Testis (tissue), 3 donors: ENCODE results near the gene COPS7A. TPM values are rescaled to one million over a fixed set of nuclear protein-coding genes. Genes with fewer than 3 reads are reported as not detected.

ENCODE experiments used
- DNase-seq: peaks from one replicate; pipeline ENCODE4 v3.0.0-alpha.2; 2019
- H3K27ac ChIP-seq, 2 donors: fragments of 200-600 bp; sonication (generic); one replicate each; pipeline ENCODE4 v1.5.1; 2019
- H3K27me3 ChIP-seq: fragments of 200-600 bp; sonication (generic); one replicate; pipeline ENCODE4 v1.5.1; 2019
- H3K36me3 ChIP-seq: fragments of 200-600 bp; sonication (generic); one replicate; pipeline ENCODE4 v1.5.1; 2017; ENCODE audit warnings: low read depth; ENCODE audit errors: missing control alignments
- H3K4me1 ChIP-seq: fragments of 200-600 bp; sonication (generic); one replicate; pipeline ENCODE4 v1.5.1; 2019
- H3K4me3 ChIP-seq, 2 donors: fragments of 200-600 bp; sonication (generic); one replicate each; pipeline ENCODE4 v1.5.1; 2017 to 2019
- H3K9me3 ChIP-seq: fragments of 200-600 bp; sonication (generic); one replicate; pipeline ENCODE4 v1.5.1; 2017
- POLR2A ChIP-seq: fragments of 450-650 bp; IDR thresholded peaks from one replicate; pipeline ENCODE4 v1.6.1; 2017; ENCODE audit warnings: antibody characterized with exemption, mild to moderate bottlenecking, moderate library complexity
- WGBS, 2 donors: methylation state at CpG; one replicate each; pipeline ENCODE4 v1.1.5; 2018; 5-methylcytosine and 5-hydroxymethylcytosine counted together
- intact Hi-C: fragments of 100-400 bp; cut with DNase I; formaldehyde crosslinking; loops from one replicate; pipeline ENCODE4 v1.15.1; 2023; ENCODE audit warnings: low total_unique reads
- polyA plus RNA-seq: library from polyadenylated mRNA; stranded (reverse); fragments of 350-450 nt; fragmentation: Illumina TruSeq; extraction: RNeasy Lipid Tissue Mini Kit (QIAGEN cat#74804); gene quantifications from one replicate; pipeline ENCODE4 v1.2.3, GENCODE V29; 2014; ENCODE audit warnings: low read depth, low replicate concordance; ENCODE audit not compliant: insufficient read depth
- small RNA-seq, 2 donors: library from RNA; depleted of rRNA; stranded (forward); fragments of <200 nt; gene quantifications; one replicate each; pipeline ENCODE3, GENCODE V24; 2016
- total RNA-seq, 2 donors: library from RNA; depleted of rRNA; stranded (reverse); fragments of >200 nt; gene quantifications; one replicate each; pipeline ENCODE4 v1.2.3, GENCODE V29; 2016
- TF ChIP-seq, protein P1 (sequence below), 3 experiments: fragments of 450-650 bp in 2 of 3; fragments of 200-600 bp in 1 of 3; sonication (generic) in 1 of 3; IDR thresholded peaks; one replicate each; pipeline ENCODE4 v1.5.1; 2016 to 2019; ENCODE audit warnings: antibody characterized with exemption in 3 of 3, mild to moderate bottlenecking in 2 of 3, moderate library complexity in 1 of 3

COPS7A gene
- total and polyA plus RNA-seq, 3 donors from 2014 or later, result 68.3 to 82.4 (median 69.4) TPM

DNA sequence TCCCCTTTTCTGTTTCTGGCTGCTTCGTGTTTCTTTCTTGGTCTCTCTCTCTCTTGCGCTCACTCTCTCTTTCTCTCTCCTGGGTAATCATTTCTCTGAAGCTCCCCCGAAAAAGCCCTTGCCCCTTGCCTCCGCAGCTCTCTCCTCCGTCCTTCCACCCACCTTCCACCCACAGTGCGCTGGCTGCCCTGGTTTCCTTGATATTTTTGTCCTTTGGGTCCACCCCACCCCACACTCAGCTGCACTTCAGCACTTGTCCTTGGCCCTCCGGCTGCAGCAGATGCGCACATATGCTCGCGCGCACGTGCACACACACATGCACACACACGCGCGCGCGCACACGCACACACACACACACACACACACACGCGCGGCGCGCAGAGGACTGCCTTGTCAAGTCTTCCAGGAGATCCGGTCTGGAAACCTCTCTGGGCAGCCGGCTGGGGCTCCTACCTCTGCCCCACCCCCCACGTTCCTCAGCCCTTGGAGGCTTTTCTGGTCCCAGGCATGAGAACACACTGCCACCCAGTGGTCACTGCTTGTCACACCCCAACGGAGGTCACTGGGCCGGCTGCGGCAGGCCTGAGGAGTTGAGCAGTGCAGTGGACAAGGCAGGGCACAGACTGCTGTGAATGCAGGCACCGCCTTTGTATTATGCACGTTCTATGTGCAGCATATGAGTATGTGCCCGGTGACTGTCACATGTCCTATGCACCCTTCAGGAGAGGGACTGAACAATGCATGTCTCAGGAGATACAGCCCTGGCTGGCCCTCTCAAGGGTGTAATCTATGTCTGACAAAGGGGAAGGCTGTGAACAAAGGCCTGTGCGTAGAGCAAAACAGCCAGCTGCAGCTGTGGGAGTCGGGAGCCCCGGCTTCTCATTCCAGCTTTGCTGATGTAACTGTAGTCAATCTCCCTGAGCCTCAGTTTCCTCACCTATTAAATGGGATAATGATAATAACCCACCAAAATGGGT is 55.0 kb downstream of the COPS7A start:
- Histone ChIP-seq H3K27me3 (no peaks in the 10 kb centered on the region), H3K36me3 (no peaks in the 10 kb centered on the region), H3K9me3 (no peaks in the 10 kb centered on the region), H3K4me1 (peaks cover 22% of the 10 kb centered on the region), H3K4me3 (peak overlapping the region; percentile 29 to 43), H3K27ac (peak overlapping the region; percentile 84 to 87)
- TF ChIP-seq, protein P1, sequence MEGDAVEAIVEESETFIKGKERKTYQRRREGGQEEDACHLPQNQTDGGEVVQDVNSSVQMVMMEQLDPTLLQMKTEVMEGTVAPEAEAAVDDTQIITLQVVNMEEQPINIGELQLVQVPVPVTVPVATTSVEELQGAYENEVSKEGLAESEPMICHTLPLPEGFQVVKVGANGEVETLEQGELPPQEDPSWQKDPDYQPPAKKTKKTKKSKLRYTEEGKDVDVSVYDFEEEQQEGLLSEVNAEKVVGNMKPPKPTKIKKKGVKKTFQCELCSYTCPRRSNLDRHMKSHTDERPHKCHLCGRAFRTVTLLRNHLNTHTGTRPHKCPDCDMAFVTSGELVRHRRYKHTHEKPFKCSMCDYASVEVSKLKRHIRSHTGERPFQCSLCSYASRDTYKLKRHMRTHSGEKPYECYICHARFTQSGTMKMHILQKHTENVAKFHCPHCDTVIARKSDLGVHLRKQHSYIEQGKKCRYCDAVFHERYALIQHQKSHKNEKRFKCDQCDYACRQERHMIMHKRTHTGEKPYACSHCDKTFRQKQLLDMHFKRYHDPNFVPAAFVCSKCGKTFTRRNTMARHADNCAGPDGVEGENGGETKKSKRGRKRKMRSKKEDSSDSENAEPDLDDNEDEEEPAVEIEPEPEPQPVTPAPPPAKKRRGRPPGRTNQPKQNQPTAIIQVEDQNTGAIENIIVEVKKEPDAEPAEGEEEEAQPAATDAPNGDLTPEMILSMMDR (IDR thresholded peaks at IDR 0.05), result peak; percentile 85 to 96 (median 94)
- TF ChIP-seq POLR2A, result no peak
- DNase-seq, result peak; percentile 96
- intact Hi-C loops, result loop anchor here (10.0 kb wide), 1 partner anchor 46 kb away; the partner anchor contains the start of genes GPR162 and P3H3
- 3% methylated on average over 11 to 35 of the region's 35 CpGs for WGBS, 2 donors

DNA sequence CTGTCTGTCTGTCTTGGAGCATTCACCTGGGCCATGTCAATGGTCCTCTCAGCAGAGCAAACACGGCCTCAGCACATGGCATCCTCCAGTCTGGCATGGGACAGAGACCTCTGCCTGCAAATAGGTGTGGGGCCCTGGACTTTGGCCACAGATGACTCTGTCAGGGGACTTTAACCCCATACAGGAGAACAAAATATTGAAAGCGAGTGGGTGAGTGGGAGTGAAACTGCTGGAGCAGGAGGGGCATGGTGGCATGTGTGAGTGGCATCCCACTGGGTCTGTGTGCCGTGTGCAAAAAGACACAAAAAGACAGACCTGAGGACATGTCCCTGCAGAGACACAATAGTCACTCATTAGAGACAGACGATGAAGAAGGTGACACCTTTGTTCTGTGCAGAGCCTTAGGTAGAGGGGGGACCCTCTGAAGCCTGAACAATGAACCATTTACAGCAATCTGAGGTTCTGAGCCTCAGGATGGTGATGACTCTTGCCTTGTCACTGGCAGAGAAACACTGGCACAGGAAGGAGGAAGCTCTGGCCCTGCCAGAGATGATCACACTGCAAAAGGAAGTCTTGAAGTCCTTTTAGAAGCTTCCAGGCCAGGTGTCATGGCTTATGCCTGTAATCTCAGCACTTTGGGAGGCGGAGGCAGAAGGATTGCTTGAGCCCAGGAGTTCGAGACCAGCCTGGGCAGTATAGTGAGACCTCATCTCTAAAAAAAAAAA is 56.0 kb downstream of the COPS7A start:
- Histone ChIP-seq H3K27me3 (no peaks in the 10 kb centered on the region), H3K27ac (peak overlapping the region in 1 of 2 donors; percentile 87), H3K36me3 (no peaks in the 10 kb centered on the region), H3K4me1 (peaks cover 18% of the 10 kb centered on the region), H3K4me3 (no peak overlapping the region), H3K9me3 (no peaks in the 10 kb centered on the region)
- intact Hi-C loops, result loop anchor here (10.0 kb wide), 1 partner anchor 45 kb away; the partner anchor contains the start of genes GPR162 and P3H3
- no peak for TF ChIP-seq POLR2A
- TF ChIP-seq, protein P1 (IDR thresholded peaks at IDR 0.05), result no peak
- 80 to 87% methylated on average over 6 of the region's 6 CpGs for WGBS, 2 donors
- DNase-seq, result no peak

DNA sequence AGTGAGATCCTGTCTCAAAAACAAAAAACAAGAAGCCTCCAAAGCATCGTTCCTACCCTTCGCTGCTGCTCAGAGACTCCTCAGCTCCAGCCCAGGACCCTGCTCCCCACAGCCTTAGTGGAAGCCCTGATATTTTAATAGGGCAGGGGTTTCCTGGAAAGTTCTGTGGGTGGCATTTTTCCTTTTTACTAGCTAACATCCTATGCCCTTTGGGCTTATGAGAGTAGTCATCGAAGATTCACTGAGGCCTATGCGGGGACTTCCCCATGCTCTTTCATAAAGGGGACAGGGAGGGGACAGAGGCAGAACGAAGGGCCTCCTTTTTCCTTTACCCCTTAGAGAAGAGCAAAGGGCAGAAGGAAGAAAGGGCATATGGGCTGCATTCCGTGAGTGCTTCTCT is 56.7 kb downstream of the COPS7A start:
- intact Hi-C loops, result no loop called here

More for the DNA sequence above, 56.7 kb downstream of the COPS7A start:
- Histone ChIP-seq H3K36me3 (no peaks in the 10 kb centered on the region), H3K9me3 (no peaks in the 10 kb centered on the region), H3K27ac (peak overlapping the region in 1 of 2 donors; percentile 50), H3K4me3 (no peak overlapping the region), H3K27me3 (no peaks in the 10 kb centered on the region), H3K4me1 (peaks cover 18% of the 10 kb centered on the region)
- TF ChIP-seq POLR2A, result no peak
- TF ChIP-seq, protein P1 (IDR thresholded peaks at IDR 0.05), result no peak
- no peak for DNase-seq
- 82 to 84% methylated on average over 6 of the region's 6 CpGs for WGBS, 2 donors

Small RNA genes within 50 kb of the gene (small RNA-seq; reads per million reads assigned to genes)
- gene RNU6-781P, result 0.27 to 0.28 reads per million in 2 donors

Other genes starting within 250 kb of the COPS7A start
- 100 to 1,000 TPM; 106 to 135 TPM for gene MRPL51, start 230.8 kb upstream of the COPS7A start, total RNA-seq
- gene MRPL51, start 230.8 kb upstream of the COPS7A start, polyA plus RNA-seq, result 343 TPM
- gene NCAPD2, start 229.9 kb upstream of the COPS7A start, total RNA-seq, result 10 to 100 TPM; 42.9 to 43.1 TPM
- gene NCAPD2, start 229.9 kb upstream of the COPS7A start, polyA plus RNA-seq, result 46.6 TPM
- 1,000 to 10,000 TPM; 1,591 to 1,928 TPM for gene GAPDH, start 189.5 kb upstream of the COPS7A start, total RNA-seq
- gene GAPDH, start 189.5 kb upstream of the COPS7A start, polyA plus RNA-seq, result 1,857 TPM
- 10 to 100 TPM; 40.6 to 43.4 TPM for gene IFFO1, start 168.0 kb upstream of the COPS7A start, total RNA-seq
- gene IFFO1, start 168.0 kb upstream of the COPS7A start, polyA plus RNA-seq, result 28.6 TPM
- 10 to 100 TPM; 51.8 to 60.3 TPM for gene NOP2, start 155.8 kb upstream of the COPS7A start, total RNA-seq
- gene NOP2, start 155.8 kb upstream of the COPS7A start, polyA plus RNA-seq, result 38.6 TPM
- gene CHD4, start 116.7 kb upstream of the COPS7A start, total RNA-seq, result 100 to 1,000 TPM; 314 to 328 TPM
- 160 TPM for gene CHD4, start 116.7 kb upstream of the COPS7A start, polyA plus RNA-seq
- gene LPAR5, start 88.1 kb upstream of the COPS7A start, total RNA-seq, result 1 to 10 TPM; 1.5 to 2.4 TPM
- gene LPAR5, start 88.1 kb upstream of the COPS7A start, polyA plus RNA-seq, result 3.1 TPM
- 100 to 1,000 TPM; 172 to 241 TPM for gene ACRBP, start 76.6 kb upstream of the COPS7A start, total RNA-seq
- gene ACRBP, start 76.6 kb upstream of the COPS7A start, polyA plus RNA-seq, result 715 TPM
- gene ING4, start 60.9 kb upstream of the COPS7A start, total RNA-seq, result 10 to 100 TPM; 58.3 to 63.0 TPM
- 48.1 TPM for gene ING4, start 60.9 kb upstream of the COPS7A start, polyA plus RNA-seq
- 10 to 100 TPM; 78.5 to 85.1 TPM for gene ZNF384, start 34.7 kb upstream of the COPS7A start, total RNA-seq
- 94.9 TPM for gene ZNF384, start 34.7 kb upstream of the COPS7A start, polyA plus RNA-seq
- 1 to 10 TPM; 3.3 to 5.8 TPM for gene PIANP, start 23.2 kb upstream of the COPS7A start, total RNA-seq
- gene PIANP, start 23.2 kb upstream of the COPS7A start, polyA plus RNA-seq, result 7.6 TPM
- gene MLF2, start 29.1 kb downstream of the COPS7A start, total RNA-seq, result 100 to 1,000 TPM; 211 to 242 TPM
- gene MLF2, start 29.1 kb downstream of the COPS7A start, polyA plus RNA-seq, result 177 TPM
- 10 to 100 TPM; 53.4 to 64.3 TPM for gene PTMS, start 42.3 kb downstream of the COPS7A start, total RNA-seq
- gene PTMS, start 42.3 kb downstream of the COPS7A start, polyA plus RNA-seq, result 185 TPM
- gene LAG3, start 48.5 kb downstream of the COPS7A start, total RNA-seq, result 1 to 10 TPM; 4.1 to 7.1 TPM
- 6.3 TPM for gene LAG3, start 48.5 kb downstream of the COPS7A start, polyA plus RNA-seq
- 1 to 10 TPM; 2.0 to 4.5 TPM for gene CD4, start 65.5 kb downstream of the COPS7A start, total RNA-seq
- 22.2 TPM for gene CD4, start 65.5 kb downstream of the COPS7A start, polyA plus RNA-seq
- gene GPR162, start 97.8 kb downstream of the COPS7A start, total RNA-seq, result 1 to 10 TPM in 1 of 2 donors, under 1 TPM in 1; 0.94 to 2.2 TPM
- gene GPR162, start 97.8 kb downstream of the COPS7A start, polyA plus RNA-seq, result 1.8 TPM
- 10 to 100 TPM; 13.1 to 18.8 TPM for gene P3H3, start 104.4 kb downstream of the COPS7A start, total RNA-seq
- 19.2 TPM for gene P3H3, start 104.4 kb downstream of the COPS7A start, polyA plus RNA-seq
- 1 to 10 TPM; 4.8 to 5.0 TPM for gene GNB3, start 116.9 kb downstream of the COPS7A start, total RNA-seq
- gene GNB3, start 116.9 kb downstream of the COPS7A start, polyA plus RNA-seq, result 1.6 TPM
- gene CDCA3, start 127.2 kb downstream of the COPS7A start, total RNA-seq, result 10 to 100 TPM; 27.5 to 43.5 TPM
- 81.7 TPM for gene CDCA3, start 127.2 kb downstream of the COPS7A start, polyA plus RNA-seq
- 10 to 100 TPM; 96.1 to 97.5 TPM for gene USP5, start 128.1 kb downstream of the COPS7A start, total RNA-seq
- gene USP5, start 128.1 kb downstream of the COPS7A start, polyA plus RNA-seq, result 154 TPM
- gene TPI1, start 143.5 kb downstream of the COPS7A start, total RNA-seq, result 100 to 1,000 TPM; 347 to 356 TPM
- 544 TPM for gene TPI1, start 143.5 kb downstream of the COPS7A start, polyA plus RNA-seq
- gene SPSB2, start 149.3 kb downstream of the COPS7A start, total RNA-seq, result 10 to 100 TPM; 11.6 to 22.0 TPM
- gene SPSB2, start 149.3 kb downstream of the COPS7A start, polyA plus RNA-seq, result 21.3 TPM
- 10 to 100 TPM; 32.7 to 33.9 TPM for gene LRRC23, start 180.8 kb downstream of the COPS7A start, total RNA-seq
- gene LRRC23, start 180.8 kb downstream of the COPS7A start, polyA plus RNA-seq, result 112 TPM
- gene ENO2, start 190.5 kb downstream of the COPS7A start, total RNA-seq, result 1 to 10 TPM; 8.8 to 8.9 TPM
- gene ENO2, start 190.5 kb downstream of the COPS7A start, polyA plus RNA-seq, result 14.3 TPM
- gene ATN1, start 203.9 kb downstream of the COPS7A start, total RNA-seq, result 10 to 100 TPM; 63.4 to 73.2 TPM
- gene ATN1, start 203.9 kb downstream of the COPS7A start, polyA plus RNA-seq, result 40.5 TPM
- not detected for gene RNU7-1, start 219.8 kb downstream of the COPS7A start, total RNA-seq
- gene RNU7-1, start 219.8 kb downstream of the COPS7A start, polyA plus RNA-seq, result not detected
- gene C12orf57, start 220.0 kb downstream of the COPS7A start, total RNA-seq, result 100 to 1,000 TPM; 143 to 236 TPM
- gene C12orf57, start 220.0 kb downstream of the COPS7A start, polyA plus RNA-seq, result 141 TPM
- 1 to 10 TPM; 3.7 to 9.1 TPM for gene PTPN6, start 227.3 kb downstream of the COPS7A start, total RNA-seq
- 19.1 TPM for gene PTPN6, start 227.3 kb downstream of the COPS7A start, polyA plus RNA-seq
- gene PHB2, start 246.6 kb downstream of the COPS7A start, total RNA-seq, result 100 to 1,000 TPM; 118 to 153 TPM
- 97.3 TPM for gene PHB2, start 246.6 kb downstream of the COPS7A start, polyA plus RNA-seq
- 10 to 100 TPM; 40.2 to 45.5 TPM for gene EMG1, start 246.9 kb downstream of the COPS7A start, total RNA-seq
- 36.7 TPM for gene EMG1, start 246.9 kb downstream of the COPS7A start, polyA plus RNA-seq